ENCODE measurements around the gene CHST15.

Gene CHST15

DNA sequence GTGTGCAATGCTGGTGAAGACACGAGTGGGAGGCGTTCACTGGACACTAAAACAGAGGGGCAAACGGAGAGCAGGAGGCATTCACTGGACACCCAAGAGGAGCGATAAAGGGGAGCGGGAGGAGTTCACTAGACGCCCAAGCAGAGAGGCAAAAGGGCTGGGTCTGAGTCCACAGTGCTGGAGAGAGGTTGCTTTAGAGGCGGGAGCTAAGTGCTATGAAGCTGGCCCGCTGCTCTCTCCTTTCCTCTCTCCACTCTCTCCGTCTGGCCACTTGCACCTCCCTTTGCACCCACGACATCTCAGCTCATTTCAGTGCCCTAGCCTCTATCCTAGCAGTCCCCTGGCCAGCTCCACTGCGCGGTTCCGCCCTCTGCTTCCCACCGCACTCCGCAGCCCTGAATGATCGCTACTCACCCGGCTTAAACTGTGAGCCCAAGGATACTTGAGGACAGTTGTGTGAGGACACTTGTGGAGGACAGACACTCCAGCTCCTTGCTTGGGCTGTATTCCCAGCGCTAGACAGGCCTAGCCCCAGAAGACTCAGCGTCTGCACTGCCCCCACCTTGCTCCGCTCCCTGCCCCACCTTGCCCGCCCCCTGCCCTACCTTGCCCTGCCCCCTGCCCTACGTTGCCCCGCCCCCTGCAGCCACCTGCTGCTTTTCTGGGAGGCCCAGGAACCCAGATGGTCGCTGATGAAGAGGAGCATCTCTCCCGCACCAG is 123.0 kb downstream of the CHST15 start:
- Histone ChIP-seq H3K36me3 (ENCODE audit: control insufficient read depth in 5 of 5, insufficient read depth in 5 of 5, low read length in 5 of 5) (no peaks in the 10 kb centered on the region), H3K9me3 (ENCODE audit: control insufficient read depth in 5 of 5, low read length in 5 of 5) (peaks cover 3 to 12% (median 8%) of the 10 kb centered on the region in 5 donors), H3K4me1 (ENCODE audit: control insufficient read depth in 5 of 5, insufficient read depth in 5 of 5, low read length in 5 of 5) (peaks cover 0 to 7% (median 5%) of the 10 kb centered on the region in 5 donors), H3K9ac (ENCODE audit: low read length in 5 of 5) (no peak overlapping the region), H3K27ac (ENCODE audit: low read depth, low read length) (no peak overlapping the region), H3K4me3 (ENCODE audit: low read depth in 1 of 5, low read length in 5 of 5) (no peak overlapping the region), H3K27me3 (ENCODE audit: control insufficient read depth in 5 of 5, insufficient read depth in 4 of 5, low read length in 5 of 5) (peaks cover 38 to 70% (median 62%) of the 10 kb centered on the region in 5 donors)

DNA sequence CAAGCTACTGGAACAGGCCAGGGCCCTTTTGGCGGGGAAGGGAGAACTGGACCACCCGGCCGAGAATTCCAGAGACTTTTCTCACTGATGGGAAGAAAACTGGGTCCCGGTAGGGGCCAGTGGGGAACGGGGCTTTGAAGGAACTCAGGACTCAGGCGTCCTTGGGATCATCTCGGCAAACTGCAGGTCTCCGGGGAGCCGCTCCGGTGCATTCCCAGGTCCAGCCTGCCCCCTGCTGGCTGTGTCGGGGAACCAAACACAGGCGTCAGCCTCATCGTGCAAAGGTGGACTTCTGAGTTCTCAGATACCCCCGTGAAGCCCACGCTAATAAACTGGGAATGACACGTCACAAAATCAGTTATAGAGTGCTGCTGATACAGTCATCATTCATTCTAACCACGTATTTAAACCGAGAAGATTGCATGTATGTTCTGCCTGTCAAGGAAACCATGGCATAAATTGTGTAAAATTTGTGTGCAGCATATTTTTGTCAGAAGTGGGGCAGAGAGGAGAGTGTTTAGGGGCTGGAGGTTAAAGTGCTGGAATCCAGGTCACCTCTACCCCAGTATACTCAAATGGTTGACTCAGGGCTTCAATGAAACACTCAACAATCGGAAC is 125.7 kb downstream of the CHST15 start:
- Histone ChIP-seq H3K27me3 (ENCODE audit: control insufficient read depth in 5 of 5, insufficient read depth in 4 of 5, low read length in 5 of 5) (peaks cover 28 to 57% (median 45%) of the 10 kb centered on the region in 5 donors), H3K9me3 (ENCODE audit: control insufficient read depth in 5 of 5, low read length in 5 of 5) (no peaks in the 10 kb centered on the region), H3K27ac (ENCODE audit: low read depth, low read length) (no peak overlapping the region), H3K9ac (ENCODE audit: low read length in 5 of 5) (no peak overlapping the region), H3K4me1 (ENCODE audit: control insufficient read depth in 5 of 5, insufficient read depth in 5 of 5, low read length in 5 of 5) (peaks cover 0 to 7% (median 5%) of the 10 kb centered on the region in 5 donors), H3K4me3 (ENCODE audit: low read depth in 1 of 5, low read length in 5 of 5) (no peak overlapping the region), H3K36me3 (ENCODE audit: control insufficient read depth in 5 of 5, insufficient read depth in 5 of 5, low read length in 5 of 5) (no peaks in the 10 kb centered on the region)

DNA sequence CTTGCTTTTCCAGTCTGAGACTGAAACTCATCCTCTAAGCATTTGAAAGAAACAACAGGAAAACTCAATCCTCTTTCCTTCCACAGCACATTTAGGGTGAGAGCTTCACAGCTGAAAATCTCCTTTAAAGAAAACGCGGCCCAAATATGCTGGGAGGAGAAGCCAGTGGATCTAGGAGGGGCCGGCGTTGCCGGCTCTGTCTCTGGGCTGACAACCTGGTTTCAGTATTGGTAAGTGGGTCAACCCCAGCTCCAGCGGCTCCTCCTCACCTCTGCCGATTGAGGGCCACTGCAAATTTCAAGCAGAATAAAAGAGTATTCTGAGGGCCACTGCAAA is 126.5 kb downstream of the CHST15 start:
- Histone ChIP-seq H3K4me1 (ENCODE audit: control insufficient read depth in 5 of 5, insufficient read depth in 5 of 5, low read length in 5 of 5) (peaks cover 0 to 7% (median 5%) of the 10 kb centered on the region in 5 donors), H3K27me3 (ENCODE audit: control insufficient read depth in 5 of 5, insufficient read depth in 4 of 5, low read length in 5 of 5) (peaks cover 32 to 59% (median 46%) of the 10 kb centered on the region in 5 donors), H3K36me3 (ENCODE audit: control insufficient read depth in 5 of 5, insufficient read depth in 5 of 5, low read length in 5 of 5) (no peaks in the 10 kb centered on the region), H3K27ac (ENCODE audit: low read depth, low read length) (no peak overlapping the region), H3K9me3 (ENCODE audit: control insufficient read depth in 5 of 5, low read length in 5 of 5) (no peaks in the 10 kb centered on the region), H3K4me3 (ENCODE audit: low read depth in 1 of 5, low read length in 5 of 5) (peak overlapping the region in 1 of 5 donors; percentile 1), H3K9ac (ENCODE audit: low read length in 5 of 5) (no peak overlapping the region)

DNA sequence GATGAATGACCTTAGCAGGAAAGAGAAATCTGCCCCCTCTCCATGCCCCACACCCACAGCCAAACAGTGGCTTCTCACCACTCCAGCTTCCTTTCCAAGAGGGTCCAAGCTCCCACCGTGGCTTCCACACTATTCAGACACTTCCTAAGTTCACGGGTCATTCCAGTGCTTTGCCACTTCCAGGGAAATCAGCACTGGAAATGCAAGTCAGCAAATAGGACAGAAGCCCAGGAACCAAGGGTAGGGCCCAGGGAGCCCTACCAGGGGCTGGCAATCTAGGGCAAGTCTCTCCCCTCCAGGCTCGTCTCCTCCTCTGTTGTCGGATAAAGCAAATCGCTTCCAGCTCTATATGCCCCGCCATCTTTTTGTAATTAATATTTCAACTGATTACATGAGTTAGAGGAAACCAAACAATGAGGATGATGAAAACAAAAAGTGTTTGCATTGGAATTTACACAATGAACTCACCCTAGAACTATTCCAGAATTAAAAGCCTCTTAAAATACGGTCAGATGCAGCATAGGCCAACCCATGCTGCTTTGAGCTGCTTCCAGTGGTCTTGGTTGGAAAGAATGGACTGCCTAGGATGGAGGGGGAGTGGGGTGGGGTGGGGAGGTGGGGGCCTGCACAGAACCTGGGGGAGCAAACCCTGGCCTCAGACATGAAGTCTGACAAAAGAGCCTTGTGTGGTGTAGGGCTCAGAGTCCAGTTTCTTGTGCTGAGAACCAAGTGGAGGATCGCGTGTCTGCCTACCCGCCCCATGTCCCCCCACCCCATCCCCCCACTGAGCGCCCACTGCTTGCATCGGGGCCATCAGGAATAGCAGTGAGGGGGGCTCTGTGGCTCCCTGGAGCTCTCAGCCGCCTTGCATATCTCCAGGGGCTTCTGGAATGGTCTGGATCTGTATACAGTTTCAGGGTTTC is 127.2 kb downstream of the CHST15 start:
- Histone ChIP-seq H3K27me3 (ENCODE audit: control insufficient read depth in 5 of 5, insufficient read depth in 4 of 5, low read length in 5 of 5) (peaks cover 26 to 53% (median 42%) of the 10 kb centered on the region in 5 donors), H3K9me3 (ENCODE audit: control insufficient read depth in 5 of 5, low read length in 5 of 5) (no peaks in the 10 kb centered on the region), H3K4me3 (ENCODE audit: low read depth in 1 of 5, low read length in 5 of 5) (no peak overlapping the region), H3K27ac (ENCODE audit: low read depth, low read length) (no peak overlapping the region), H3K9ac (ENCODE audit: low read length in 5 of 5) (no peak overlapping the region), H3K36me3 (ENCODE audit: control insufficient read depth in 5 of 5, insufficient read depth in 5 of 5, low read length in 5 of 5) (no peaks in the 10 kb centered on the region), H3K4me1 (ENCODE audit: control insufficient read depth in 5 of 5, insufficient read depth in 5 of 5, low read length in 5 of 5) (peaks cover 0 to 7% (median 5%) of the 10 kb centered on the region in 5 donors)

DNA sequence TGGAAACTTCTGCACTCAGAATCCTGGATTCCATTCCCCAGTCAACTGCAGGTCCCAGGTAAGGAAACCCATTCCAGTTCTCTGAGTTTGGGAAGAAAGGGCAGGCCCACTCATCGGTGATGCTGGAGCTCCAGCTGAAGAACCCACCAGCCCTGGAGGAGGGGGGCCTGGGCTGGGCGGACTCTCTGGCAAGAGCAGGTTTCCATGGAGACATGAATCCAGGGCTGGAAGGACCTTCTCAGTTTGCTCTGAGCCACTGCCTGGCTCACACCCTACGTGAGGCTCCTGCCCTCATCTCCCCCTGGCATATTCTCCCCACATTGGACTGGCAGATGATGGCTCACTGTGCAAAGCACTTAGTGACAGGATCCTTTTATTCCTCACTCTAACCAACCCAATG is 128.4 kb downstream of the CHST15 start:
- H3K4me1 ChIP-seq (ENCODE audit: control insufficient read depth in 5 of 5, insufficient read depth in 5 of 5, low read length in 5 of 5), result peaks cover 0 to 7% (median 5%) of the 10 kb centered on the region in 5 donors
- peaks cover 0 to 3% (median 0%) of the 10 kb centered on the region in 5 donors for H3K9me3 ChIP-seq (ENCODE audit: control insufficient read depth in 5 of 5, low read length in 5 of 5)
- no peak overlapping the region for H3K27ac ChIP-seq (ENCODE audit: low read depth, low read length)
- no peak overlapping the region for H3K9ac ChIP-seq (ENCODE audit: low read length in 5 of 5)
- peaks cover 15 to 42% (median 31%) of the 10 kb centered on the region in 5 donors for H3K27me3 ChIP-seq (ENCODE audit: control insufficient read depth in 5 of 5, insufficient read depth in 4 of 5, low read length in 5 of 5)
- H3K4me3 ChIP-seq (ENCODE audit: low read depth in 1 of 5, low read length in 5 of 5), result no peak overlapping the region
- H3K36me3 ChIP-seq (ENCODE audit: control insufficient read depth in 5 of 5, insufficient read depth in 5 of 5, low read length in 5 of 5), result no peaks in the 10 kb centered on the region

DNA sequence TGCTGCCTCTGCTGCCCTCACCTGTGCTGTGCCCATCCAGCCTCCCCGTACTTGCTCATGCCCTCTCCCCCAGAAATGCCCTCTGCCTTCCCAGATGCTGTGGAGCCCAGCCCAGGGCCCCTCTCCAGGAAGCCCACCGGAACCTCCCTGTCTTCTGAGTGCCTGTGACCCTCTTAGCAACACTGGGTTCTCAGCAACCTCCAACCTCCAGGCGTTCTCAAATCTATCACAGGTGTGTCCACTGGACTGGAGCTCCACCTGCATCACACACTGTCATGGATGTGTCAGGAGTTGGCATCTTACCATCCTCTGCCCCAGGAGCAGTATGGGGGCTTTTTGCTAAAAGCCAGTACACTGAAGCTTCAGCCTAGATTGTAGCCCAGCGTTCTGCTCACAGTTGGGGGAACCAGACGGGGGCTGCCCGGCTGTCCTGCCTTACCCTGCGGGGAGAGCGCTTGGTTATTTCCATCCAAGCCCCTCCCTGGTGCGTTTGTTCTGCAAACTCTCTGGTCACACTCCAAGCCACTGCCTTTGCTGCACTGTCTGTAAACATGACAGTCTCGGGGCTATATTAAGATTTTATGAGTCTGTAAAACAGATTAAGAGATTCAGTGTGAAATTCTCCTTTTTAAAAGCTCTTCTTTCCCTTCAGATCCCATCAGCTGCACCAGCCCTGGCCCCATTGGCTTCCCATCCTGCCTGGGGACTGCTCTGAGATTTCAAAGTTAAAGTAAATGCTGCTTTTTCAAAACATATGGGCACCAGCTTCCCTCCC is 130.5 kb downstream of the CHST15 start:
- H3K9me3 ChIP-seq (ENCODE audit: control insufficient read depth in 5 of 5, low read length in 5 of 5), result peaks cover 0 to 3% (median 0%) of the 10 kb centered on the region in 5 donors
- H3K4me3 ChIP-seq (ENCODE audit: low read depth in 1 of 5, low read length in 5 of 5), result no peak overlapping the region
- H3K4me1 ChIP-seq (ENCODE audit: control insufficient read depth in 5 of 5, insufficient read depth in 5 of 5, low read length in 5 of 5), result peaks cover 0 to 7% (median 5%) of the 10 kb centered on the region in 5 donors
- peaks cover 4 to 23% (median 21%) of the 10 kb centered on the region in 5 donors for H3K27me3 ChIP-seq (ENCODE audit: control insufficient read depth in 5 of 5, insufficient read depth in 4 of 5, low read length in 5 of 5)
- no peak overlapping the region for H3K9ac ChIP-seq (ENCODE audit: low read length in 5 of 5)
- H3K27ac ChIP-seq (ENCODE audit: low read depth, low read length), result no peak overlapping the region
- no peaks in the 10 kb centered on the region for H3K36me3 ChIP-seq (ENCODE audit: control insufficient read depth in 5 of 5, insufficient read depth in 5 of 5, low read length in 5 of 5)

DNA sequence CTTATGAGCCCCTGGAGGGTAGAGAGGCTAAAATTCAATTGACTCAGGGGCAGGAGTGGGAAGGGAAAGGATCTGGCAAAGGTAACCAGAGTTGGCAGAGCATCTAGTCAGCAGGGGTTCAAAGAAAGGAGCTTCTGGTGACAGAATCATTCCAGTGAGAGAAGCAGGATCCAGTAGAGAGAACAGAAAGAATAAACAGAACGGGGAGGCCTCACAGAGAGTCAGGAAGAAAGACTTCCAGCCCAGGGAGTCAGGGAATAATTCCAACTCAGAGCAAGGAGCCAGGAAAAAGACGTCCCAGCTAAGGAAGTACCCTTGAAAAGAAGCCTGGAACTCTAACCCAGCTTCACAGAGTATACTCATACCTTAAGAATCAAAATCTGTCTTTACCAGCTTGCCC is 135.2 kb downstream of the CHST15 start:
- no peak overlapping the region for H3K4me3 ChIP-seq (ENCODE audit: low read depth in 1 of 5, low read length in 5 of 5)
- peaks cover 0 to 11% (median 5%) of the 10 kb centered on the region in 5 donors for H3K27me3 ChIP-seq (ENCODE audit: control insufficient read depth in 5 of 5, insufficient read depth in 4 of 5, low read length in 5 of 5)
- H3K36me3 ChIP-seq (ENCODE audit: control insufficient read depth in 5 of 5, insufficient read depth in 5 of 5, low read length in 5 of 5), result no peaks in the 10 kb centered on the region
- no peaks in the 10 kb centered on the region for H3K4me1 ChIP-seq (ENCODE audit: control insufficient read depth in 5 of 5, insufficient read depth in 5 of 5, low read length in 5 of 5)
- peaks cover 0 to 3% (median 0%) of the 10 kb centered on the region in 5 donors for H3K9me3 ChIP-seq (ENCODE audit: control insufficient read depth in 5 of 5, low read length in 5 of 5)
- no peak overlapping the region for H3K9ac ChIP-seq (ENCODE audit: low read length in 5 of 5)
- no peak overlapping the region for H3K27ac ChIP-seq (ENCODE audit: low read depth, low read length)
